Calu3 (cell line): Measurements from ENCODE around the gene MRPS25. TPM values are rescaled to one million over a fixed set of nuclear protein-coding genes. Genes with fewer than 3 reads are reported as not detected.

Experiments
- BruUV-seq: library from RNA; stranded (reverse); fragments of 400-500 nt; replicated peaks from 2 replicates; lab custom pipeline; 2021; lab: Mats Ljungman, UMichigan
- CTCF ChIA-PET: fragments of 300-600 bp; sonication (Branson Sonifier 250); formaldehyde crosslinking; loops from one replicate; lab custom pipeline; 2022; ENCODE audit warnings: antibody characterized with exemption; lab: Charles Lee
- DNase-seq: peaks from one replicate; pipeline ENCODE4 v3.0.0; 2022
- H3K27ac Mint-ChIP-seq: one replicate; pipeline ENCODE4 v1.8.0; 2022; ENCODE audit warnings: mixed read lengths; ENCODE audit not compliant: unreplicated experiment
- H3K27me3 Mint-ChIP-seq: one replicate; pipeline ENCODE4 v1.8.0; 2022; ENCODE audit warnings: mixed read lengths; ENCODE audit not compliant: unreplicated experiment
- H3K36me3 Mint-ChIP-seq: one replicate; pipeline ENCODE4 v1.8.0; 2022; ENCODE audit warnings: mild to moderate bottlenecking, moderate library complexity, mixed read lengths; ENCODE audit not compliant: insufficient read depth, unreplicated experiment
- H3K4me1 Mint-ChIP-seq: one replicate; pipeline ENCODE4 v1.8.0; 2022; ENCODE audit warnings: mild to moderate bottlenecking, low read depth, mixed read lengths; ENCODE audit not compliant: unreplicated experiment
- H3K4me3 Mint-ChIP-seq: one replicate; pipeline ENCODE4 v1.8.0; 2022; ENCODE audit warnings: mild to moderate bottlenecking, low read depth, moderate library complexity, mixed read lengths; ENCODE audit not compliant: unreplicated experiment
- H3K9me3 Mint-ChIP-seq: one replicate; pipeline ENCODE4 v1.8.0; 2022; ENCODE audit warnings: low read depth, mixed read lengths; ENCODE audit not compliant: unreplicated experiment
- CTCF ChIP-seq: fragments of 200-600 bp; IDR thresholded peaks from one replicate; pipeline ENCODE4 v1.8.0; 2022; ENCODE audit warnings: antibody characterized with exemption; ENCODE audit not compliant: unreplicated experiment
- intact Hi-C: fragments of 100-400 bp; cut with micrococcal nuclease; formaldehyde crosslinking; loops from one replicate; pipeline ENCODE4 v1.10.0; 2022; ENCODE audit not compliant: unreplicated experiment
- total RNA-seq: library from RNA; stranded (reverse); gene quantifications from 2 replicates; pipeline ENCODE4 v1.2.3, GENCODE V29; 2022

MRPS25 gene
- total RNA-seq, 1 experiment from 2014 or later, result 51.8 TPM

GRCh38 chr3:15091575-15091974 is 26.5 kb upstream of the MRPS25 start:
- intact Hi-C loops, result no loop called here
- H3K27me3 Mint-ChIP-seq, result no peaks in the 10 kb centered on the region
- CTCF ChIA-PET, result interaction anchor here (0.7 kb wide), 1 partner anchor 25 kb away, joined by 3 read pairs; no protein-coding TSS in a partner anchor
- DNase-seq, result no peak
- H3K4me1 Mint-ChIP-seq, result no peaks in the 10 kb centered on the region
- H3K4me3 Mint-ChIP-seq, result no peak overlapping the region
- H3K9me3 Mint-ChIP-seq, result no peaks in the 10 kb centered on the region
- TF ChIP-seq CTCF, result no peak
- no TSS peak for BruUV-seq
- no peak overlapping the region for H3K27ac Mint-ChIP-seq
- H3K36me3 Mint-ChIP-seq, result peaks cover 10% of the 10 kb centered on the region

- H3K4me3 Mint-ChIP-seq, result no peak overlapping the region
- H3K4me1 Mint-ChIP-seq, result no peaks in the 10 kb centered on the region
- TF ChIP-seq CTCF, result no peak
- no TSS peak for BruUV-seq
- DNase-seq, result no peak
- intact Hi-C loops, result no loop called here
- H3K27ac Mint-ChIP-seq, result no peak overlapping the region
- H3K36me3 Mint-ChIP-seq, result peaks cover 19% of the 10 kb centered on the region
- CTCF ChIA-PET, result interaction anchor here (0.6 to 1.0 kb wide), 2 partner anchors 10 to 11 kb away, joined by 4 read pairs; partner anchors contain the start of gene RBSN
- no peaks in the 10 kb centered on the region for H3K9me3 Mint-ChIP-seq
- H3K27me3 Mint-ChIP-seq, result no peaks in the 10 kb centered on the region
These were observed 24.1 kb upstream of the MRPS25 start for GRCh38 chr3:15089201-15089600.

GRCh38 chr3:15086699-15087098 is 21.6 kb upstream of the MRPS25 start:
- no peak for TF ChIP-seq CTCF
- H3K36me3 Mint-ChIP-seq, result peaks cover 24% of the 10 kb centered on the region
- H3K9me3 Mint-ChIP-seq, result no peaks in the 10 kb centered on the region
- BruUV-seq, result no TSS peak
- H3K4me1 Mint-ChIP-seq, result no peaks in the 10 kb centered on the region
- no peak overlapping the region for H3K4me3 Mint-ChIP-seq
- H3K27ac Mint-ChIP-seq, result no peak overlapping the region
- intact Hi-C loops, result no loop called here
- no peaks in the 10 kb centered on the region for H3K27me3 Mint-ChIP-seq
- CTCF ChIA-PET, result no interaction called here
- no peak for DNase-seq

- intact Hi-C loops, result no loop called here
- Mint-ChIP-seq H3K4me1 (no peaks in the 10 kb centered on the region), H3K27me3 (no peaks in the 10 kb centered on the region), H3K36me3 (peaks cover 27% of the 10 kb centered on the region), H3K27ac (no peak overlapping the region), H3K4me3 (no peak overlapping the region), H3K9me3 (no peaks in the 10 kb centered on the region)
- no peak for TF ChIP-seq CTCF
- no peak for DNase-seq
- CTCF ChIA-PET, result no interaction called here
- BruUV-seq, result no TSS peak
These were observed 21.1 kb upstream of the MRPS25 start for GRCh38 chr3:15086263-15086662.
